HCT116 (cell line): Measurements from ENCODE around the gene HEXIM1. TPM values are rescaled to one million over a fixed set of nuclear protein-coding genes. Genes with fewer than 3 reads are reported as not detected.

ENCODE experiments used
- ATAC-seq: fragments of 200-7000 bp; cut with Tn5 transposase; 2 replicates; pipeline ENCODE4 v1.9.1; 2020; ENCODE audit warnings: mild to moderate bottlenecking, moderate library complexity
- BruUV-seq: library from RNA; stranded (reverse); fragments of 400-500 nt; replicated peaks from 2 replicates; lab custom pipeline; 2021; lab: Mats Ljungman, UMichigan
- CTCF ChIA-PET: fragments of 300-600 bp; sonication (Branson Sonifier 250); formaldehyde crosslinking; loops from one replicate; lab custom pipeline; 2021; ENCODE audit warnings: antibody characterized with exemption; lab: Charles Lee
- POLR2A ChIA-PET: fragments of 300-600, 350-600 bp; sonication (Branson Sonifier 250); formaldehyde crosslinking; loops from one replicate; lab custom pipeline; 2021; ENCODE audit warnings: antibody characterized with exemption; lab: Charles Lee
- RAD21 ChIA-PET, 2 experiments: fragments of 300-600 bp; sonication (Branson Sonifier 250); formaldehyde crosslinking; loops; one replicate each; lab custom pipeline; 2023; ENCODE audit warnings: low total read pairs in 2 of 2; ENCODE audit not compliant: uncharacterized antibody in 2 of 2, unreplicated experiment in 2 of 2, low non-redundant PET in 1 of 2; lab: Charles Lee
- DNase-seq: peaks from one replicate; pipeline ENCODE4 v3.0.0-alpha.2; 2010; ENCODE audit warnings: low read depth, low spot score
- H2AFZ ChIP-seq: fragments of 200-600 bp; shearing (Covaris generic), sonication (generic); 2 replicates; pipeline ENCODE4 v1.6.1; 2017; ENCODE audit warnings: low read depth, mixed run types, mixed read lengths, antibody characterized with exemption, low read length; ENCODE audit not compliant: poor library complexity, severe bottlenecking
- H3K27ac ChIP-seq: 2 replicates; pipeline ENCODE4 v1.5.1; 2012; ENCODE audit warnings: low read depth, low read length
- H3K27me3 ChIP-seq: fragments of 200-600 bp; sonication (generic); 2 replicates; pipeline ENCODE4 v1.6.1; 2016; ENCODE audit warnings: mixed run types, low read length, mixed read lengths; ENCODE audit not compliant: insufficient read depth
- H3K36me3 ChIP-seq, 2 experiments: fragments of 200-500 bp in 1 of 2; fragments of 200-600 bp in 1 of 2; sonication (Bioruptor generic) in 1 of 2; sonication (generic) in 1 of 2; 2 replicates each; pipeline versions ENCODE4 v1.5.1 to v1.6.1; 2014 to 2016; ENCODE audit warnings: low read length in 2 of 2, inconsistent platforms in 1 of 2, mixed read lengths in 1 of 2, mixed run types in 1 of 2; ENCODE audit not compliant: insufficient read depth in 2 of 2, control insufficient read depth in 1 of 2
- H3K4me1 ChIP-seq, 2 experiments: fragments of 200-600 bp in 1 of 2; sonication (generic) in 1 of 2; 2 replicates each; pipeline versions ENCODE4 v1.5.1 to v1.6.1; 2012 to 2017; ENCODE audit warnings: low read length in 2 of 2, inconsistent platforms in 1 of 2, mild to moderate bottlenecking in 1 of 2, mixed read lengths in 1 of 2, mixed run types in 1 of 2, moderate library complexity in 1 of 2; ENCODE audit not compliant: insufficient read depth in 2 of 2, control insufficient read depth in 1 of 2
- H3K4me2 ChIP-seq: fragments of 200-600 bp; sonication (generic); 2 replicates; pipeline ENCODE4 v1.6.1; 2017; ENCODE audit warnings: mixed run types, low read length, mixed read lengths
- H3K4me3 ChIP-seq, 2 experiments: fragments of 200-600 bp in 1 of 2; sonication (generic) in 1 of 2; replicated peaks in 1 of 2; 2 replicates each; pipeline ENCODE4 v1.5.1; 2011 to 2016; ENCODE audit warnings: low read length in 2 of 2, control low read depth in 1 of 2, low read depth in 1 of 2, mild to moderate bottlenecking in 1 of 2, mixed read lengths in 1 of 2, mixed run types in 1 of 2
- H3K79me2 ChIP-seq: fragments of 200-600 bp; sonication (generic); 2 replicates; pipeline ENCODE4 v1.6.1; 2017; ENCODE audit warnings: mild to moderate bottlenecking, mixed run types, low read length, moderate library complexity, mixed read lengths; ENCODE audit not compliant: insufficient read depth
- H3K9ac ChIP-seq: fragments of 200-600 bp; sonication (generic); 2 replicates; pipeline ENCODE4 v1.6.1; 2016; ENCODE audit warnings: low read length, mixed read lengths
- H3K9me2 ChIP-seq: fragments of 200-600 bp; sonication (generic), shearing (Covaris generic); 2 replicates; pipeline ENCODE4 v1.6.1; 2017; ENCODE audit warnings: mixed run types, mild to moderate bottlenecking, moderate library complexity; ENCODE audit not compliant: insufficient read depth
- H3K9me3 ChIP-seq, 2 experiments: fragments of 200-500 bp in 1 of 2; fragments of 200-600 bp in 1 of 2; sonication (Bioruptor generic) in 1 of 2; sonication (generic) in 1 of 2; 2 replicates each; pipeline ENCODE4 v1.6.1; 2014 to 2017; ENCODE audit warnings: low read length in 2 of 2, mixed read lengths in 2 of 2, inconsistent platforms in 1 of 2, low read depth in 1 of 2, mild to moderate bottlenecking in 1 of 2, mixed run types in 1 of 2, moderate library complexity in 1 of 2; ENCODE audit not compliant: control insufficient read depth in 1 of 2, insufficient read depth in 1 of 2
- H4K20me1 ChIP-seq: fragments of 200-600 bp; sonication (generic), shearing (Covaris generic); 2 replicates; pipeline ENCODE4 v1.6.1; 2017; ENCODE audit warnings: mixed run types, mild to moderate bottlenecking, moderate library complexity; ENCODE audit not compliant: insufficient read depth
- ATF3 ChIP-seq: IDR thresholded peaks from 2 replicates; pipeline ENCODE4 v1.6.1; 2012
- CEBPB ChIP-seq: IDR thresholded peaks from 2 replicates; pipeline ENCODE4 v1.6.1; 2012; ENCODE audit warnings: low read depth
- CTCF ChIP-seq, 3 experiments: fragments of 200-600 bp in 1 of 3; sonication (generic) in 1 of 3; IDR thresholded peaks in 2 of 3; conservative IDR thresholded peaks in 1 of 3; 2 replicates each; pipeline ENCODE4 v1.5.1; 2012 to 2017; ENCODE audit warnings: low read depth in 2 of 3, low read length in 2 of 3, antibody characterized with exemption in 1 of 3, borderline replicate concordance in 1 of 3, control low read depth in 1 of 3, mild to moderate bottlenecking in 1 of 3, mixed read lengths in 1 of 3, mixed run types in 1 of 3, moderate library complexity in 1 of 3; ENCODE audit not compliant: insufficient read depth in 1 of 3
- EGR1 ChIP-seq: IDR thresholded peaks from 2 replicates; pipeline ENCODE4 v1.6.1; 2012; ENCODE audit warnings: low read depth
- EZH2 ChIP-seq: fragments of 200-600 bp; sonication (generic); IDR thresholded peaks from 2 replicates; pipeline ENCODE4 v1.6.1; 2017; ENCODE audit warnings: antibody characterized with exemption, mixed run types
- EZH2phosphoT487 ChIP-seq: fragments of 200-600 bp; IDR thresholded peaks from 2 replicates; pipeline ENCODE4 v1.6.1; 2018; ENCODE audit warnings: antibody characterized with exemption, borderline replicate concordance
- MAX ChIP-seq: IDR thresholded peaks from 2 replicates; pipeline ENCODE4 v1.6.1; 2012
- POLR2A ChIP-seq: IDR thresholded peaks from 2 replicates; pipeline ENCODE4 v1.7.0; 2011; ENCODE audit warnings: borderline replicate concordance; ENCODE audit not compliant: insufficient read depth, insufficient read length; ENCODE audit errors: extremely low read depth
- POLR2AphosphoS5 ChIP-seq: IDR thresholded peaks from 2 replicates; pipeline ENCODE4 v1.6.1; 2011; ENCODE audit warnings: mild to moderate bottlenecking, low read depth, low read length, moderate library complexity
- RAD21 ChIP-seq: IDR thresholded peaks from 2 replicates; pipeline ENCODE4 v1.6.1; 2012; ENCODE audit warnings: low read depth, mild to moderate bottlenecking
- SRF ChIP-seq: IDR thresholded peaks from 2 replicates; pipeline ENCODE4 v1.6.1; 2012; ENCODE audit warnings: low read depth
- TCF7L2 ChIP-seq: IDR thresholded peaks from 2 replicates; pipeline ENCODE4 v1.7.0; 2011; ENCODE audit warnings: borderline replicate concordance, inconsistent platforms; ENCODE audit not compliant: insufficient read depth, insufficient read length; ENCODE audit errors: extremely low read depth
- YY1 ChIP-seq: IDR thresholded peaks from 2 replicates; pipeline ENCODE4 v1.6.1; 2011; ENCODE audit warnings: low read length, low read depth, moderate library complexity, mild to moderate bottlenecking; ENCODE audit not compliant: insufficient replicate concordance; ENCODE audit errors: extremely low read depth
- ZBTB33 ChIP-seq: IDR thresholded peaks from 2 replicates; pipeline ENCODE4 v1.6.1; 2011; ENCODE audit warnings: mild to moderate bottlenecking, low read length, moderate library complexity; ENCODE audit not compliant: insufficient replicate concordance; ENCODE audit errors: extremely low read depth
- ZNF274 ChIP-seq: fragments of 200-500 bp; sonication (Bioruptor generic); IDR thresholded peaks from 2 replicates; pipeline ENCODE4 v1.6.1; 2014; ENCODE audit warnings: mild to moderate bottlenecking, low read depth, low read length, inconsistent platforms
- intact Hi-C: fragments of 100-400 bp; cut with micrococcal nuclease; formaldehyde crosslinking; loops from 2 replicates; pipeline ENCODE4 v1.10.0; 2022
- total RNA-seq: library from RNA; stranded (reverse); gene quantifications from one replicate; pipeline ENCODE4 v1.2.1, GENCODE V29; 2021; ENCODE audit not compliant: unreplicated experiment

The HEXIM1 gene
- total RNA-seq, 1 experiment from 2014 or later: 58.0 TPM

- TF ChIP-seq ZBTB33 (no peak), SRF (0 out of 2 replicates have a peak, but pooled peaks have one; percentile 33)
Observed at GRCh38 chr17:45147581-45148182, 593 bp upstream of the HEXIM1 start (continued).

- Histone ChIP-seq H3K27ac (peak overlapping the region; percentile 94), H4K20me1 (peaks cover 14% of the 10 kb centered on the region; the same call in 1 of the 2 replicates), H3K9ac (peak overlapping the region; percentile 89), H3K9me3 (no peaks in the 10 kb centered on the region), H3K4me3 (peak overlapping the region; percentile 95 to 96), H3K4me2 (peak overlapping the region; percentile 92), H3K9me2 (no peaks in the 10 kb centered on the region), H3K79me2 (peaks cover 34% of the 10 kb centered on the region), H3K36me3 (peaks cover 0 to 3% of the 10 kb centered on the region in 2 experiments; a peak in 1 of 4 replicates), H2AFZ (no peak overlapping the region), H3K4me1 (peaks cover 21 to 37% of the 10 kb centered on the region in 2 experiments), H3K27me3 (no peaks in the 10 kb centered on the region)
- DNase-seq (peak; percentile 64), ATAC-seq (peak; percentile 39)
- intact Hi-C loops: loop anchor here (2.0 to 5.0 kb wide), 2 partner anchors 24 to 278 kb away; no protein-coding TSS in a partner anchor
- ChIA-PET POLR2A (interaction anchor here (0.7 to 7.3 kb wide), 37 partner anchors 9 to 354 kb away, joined by 3 to 258 read pairs (median 5); partner anchors contain the start of genes ACBD4, EFTUD2, HEXIM2 and PLCD3), CTCF (interaction anchor here (0.7 to 10.2 kb wide), 15 partner anchors 9 to 229 kb away, joined by 3 to 131 read pairs (median 3); partner anchors contain the start of genes ACBD4 and HEXIM2), RAD21 (interaction anchor here (0.9 to 3.2 kb wide), 5 partner anchors 12 to 48 kb away, joined by 3 to 20 read pairs (median 6); partner anchors contain the start of genes ACBD4 (in 1 of the 2) and HEXIM2 (in 1 of the 2))
- no TSS peak for BruUV-seq
- no peak for TF ChIP-seq EZH2
- TF ChIP-seq TCF7L2: no peak
- no peak; the same call in 1 of the 2 replicates for TF ChIP-seq POLR2AphosphoS5
- no peak for TF ChIP-seq SRF
- peak; percentile 78 for TF ChIP-seq RAD21
- peak; percentile 30 for TF ChIP-seq POLR2A
- no peak for TF ChIP-seq MAX
- no peak for TF ChIP-seq ZNF274
- TF ChIP-seq ATF3: no peak; the same call in 1 of the 2 replicates
- no peak for TF ChIP-seq CEBPB
- peak; percentile 78 to 97 (median 89) for TF ChIP-seq CTCF (IDR thresholded peaks at IDR 0.05 in 2 of 3, conservative IDR thresholded peaks at IDR 0.05 in 1 of 3; ENCODE audit: borderline replicate concordance in 1 of 3, insufficient read depth in 1 of 3, low read depth in 2 of 3, low read length in 2 of 3)
- TF ChIP-seq YY1: peak; percentile 51
- TF ChIP-seq EGR1: no peak
- no peak for TF ChIP-seq EZH2phosphoT487
Observed at GRCh38 chr17:45149037-45149668, 878 bp downstream of the HEXIM1 start.
